Dendritic cell treated with granulocyte-macrophage colony-stimulating factor and Interleukin-4, amounts not matched to agents 40 ng/mL and 50 ng/mL, for 4 days (primary cell): ENCODE data around the gene DEFB131B.
A peak's percentile ranks its signal among the peaks of the same experiment; 100 is the strongest.
"Not testable (repeated sequence)": the region's sequence is repeated elsewhere in the genome, so short reads cannot be mapped to it uniquely, and the experiment has no call there.

Experiments
- H3K27ac Mint-ChIP-seq: one replicate; pipeline ENCODE4 v1.8.0; 2022; ENCODE audit warnings: mild to moderate bottlenecking, mixed read lengths
- H3K27me3 Mint-ChIP-seq: one replicate; pipeline ENCODE4 v1.8.0; 2022; ENCODE audit warnings: mild to moderate bottlenecking, mixed read lengths
- H3K36me3 Mint-ChIP-seq: one replicate; pipeline ENCODE4 v1.8.0; 2022; ENCODE audit warnings: low read depth, mixed read lengths
- H3K4me1 Mint-ChIP-seq: one replicate; pipeline ENCODE4 v1.8.0; 2022; ENCODE audit warnings: low read depth, mixed read lengths
- H3K4me3 Mint-ChIP-seq: one replicate; pipeline ENCODE4 v1.8.0; 2022; ENCODE audit warnings: mild to moderate bottlenecking, moderate library complexity, mixed read lengths
- H3K9me3 Mint-ChIP-seq: one replicate; pipeline ENCODE4 v1.8.0; 2022; ENCODE audit warnings: mixed read lengths
- intact Hi-C: fragments of 100-400 bp; cut with micrococcal nuclease; formaldehyde crosslinking; loops from one replicate; pipeline ENCODE4 v1.15.0; 2022

The DEFB131B gene

DNA sequence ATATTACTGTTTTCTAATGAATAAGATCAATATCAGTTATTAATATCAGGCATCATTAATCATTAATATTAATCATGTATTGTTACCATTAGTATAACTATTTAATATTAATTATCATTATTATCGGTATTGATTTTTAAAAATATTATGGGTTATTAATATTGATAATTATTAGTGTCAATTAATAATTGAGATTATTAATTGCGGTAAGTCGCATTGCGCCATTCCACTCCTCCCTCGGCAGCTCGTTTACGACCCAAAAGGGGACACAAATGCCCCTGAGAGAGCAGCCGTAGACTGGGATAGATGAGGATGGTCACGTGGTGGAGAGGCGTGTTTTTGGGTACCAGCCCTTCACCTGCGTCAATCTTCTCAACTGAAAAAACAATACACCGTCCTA is 7.6 kb downstream of the DEFB131B start:
- H3K9me3 Mint-ChIP-seq, H3K27me3 Mint-ChIP-seq, H3K27ac Mint-ChIP-seq, intact Hi-C loops, H3K36me3 Mint-ChIP-seq, H3K4me3 Mint-ChIP-seq, H3K4me1 Mint-ChIP-seq: not testable (repeated sequence)

GRCh38 chr11:71888335-71889010 is 10.2 kb downstream of the DEFB131B start:
- H3K4me3 Mint-ChIP-seq, H3K4me1 Mint-ChIP-seq, H3K27me3 Mint-ChIP-seq, intact Hi-C loops, H3K36me3 Mint-ChIP-seq, H3K27ac Mint-ChIP-seq: not testable (repeated sequence)
- peaks cover 21% of the 10 kb centered on the region for H3K9me3 Mint-ChIP-seq

- H3K27ac Mint-ChIP-seq, H3K4me1 Mint-ChIP-seq, H3K36me3 Mint-ChIP-seq, intact Hi-C loops, H3K4me3 Mint-ChIP-seq, H3K27me3 Mint-ChIP-seq: not testable (repeated sequence)
- peaks cover 29% of the 10 kb centered on the region for H3K9me3 Mint-ChIP-seq
Observed at GRCh38 chr11:71889181-71889872, 11.1 kb downstream of the DEFB131B start.

- Mint-ChIP-seq H3K9me3 (peaks cover 26% of the 10 kb centered on the region), H3K27me3 (no peaks in the 10 kb centered on the region), H3K36me3 (peaks cover 12% of the 10 kb centered on the region), H3K27ac (peak overlapping the region; percentile 19), H3K4me1 (peaks cover 13% of the 10 kb centered on the region), H3K4me3 (no peak overlapping the region)
- intact Hi-C loops, result no loop called here
Observed at GRCh38 chr11:71895961-71896360, 17.7 kb downstream of the DEFB131B start.

- H3K9me3 Mint-ChIP-seq, H3K27ac Mint-ChIP-seq, H3K27me3 Mint-ChIP-seq, intact Hi-C loops, H3K4me3 Mint-ChIP-seq, H3K4me1 Mint-ChIP-seq: not testable (repeated sequence)
- H3K36me3 Mint-ChIP-seq, result peaks cover 32% of the 10 kb centered on the region
Observed at GRCh38 chr11:71901137-71901536, 22.9 kb downstream of the DEFB131B start.

- Mint-ChIP-seq H3K4me3 (no peak overlapping the region), H3K27me3 (no peaks in the 10 kb centered on the region), H3K27ac (no peak overlapping the region), H3K36me3 (peaks cover 51% of the 10 kb centered on the region), H3K4me1 (no peaks in the 10 kb centered on the region), H3K9me3 (no peaks in the 10 kb centered on the region)
- intact Hi-C loops, result no loop called here
Observed at GRCh38 chr11:71908218-71908617, 30.0 kb downstream of the DEFB131B start.

DNA sequence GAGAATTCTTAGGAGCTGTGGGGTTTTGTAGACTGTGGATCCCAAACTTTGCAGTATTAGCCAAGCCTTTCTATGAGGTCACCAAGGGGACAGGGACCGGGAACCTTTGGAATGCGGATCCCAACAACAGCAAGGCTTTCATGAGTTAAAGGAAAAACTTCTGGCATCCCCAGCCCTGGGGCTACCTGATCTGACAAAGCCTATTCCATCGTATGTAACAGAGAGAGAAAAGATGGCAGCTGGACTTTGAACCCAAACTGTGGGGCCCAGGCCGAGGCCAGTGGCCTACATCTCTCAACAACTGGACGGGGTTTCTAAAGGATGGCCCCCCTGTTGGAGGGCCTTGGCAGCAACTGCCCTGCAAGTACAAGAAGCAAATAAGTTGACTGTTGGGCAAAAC is 32.5 kb downstream of the DEFB131B start:
- H3K27ac Mint-ChIP-seq, intact Hi-C loops, H3K9me3 Mint-ChIP-seq, H3K4me1 Mint-ChIP-seq, H3K4me3 Mint-ChIP-seq, H3K27me3 Mint-ChIP-seq: not testable (repeated sequence)
- peaks cover 63% of the 10 kb centered on the region for H3K36me3 Mint-ChIP-seq

DNA sequence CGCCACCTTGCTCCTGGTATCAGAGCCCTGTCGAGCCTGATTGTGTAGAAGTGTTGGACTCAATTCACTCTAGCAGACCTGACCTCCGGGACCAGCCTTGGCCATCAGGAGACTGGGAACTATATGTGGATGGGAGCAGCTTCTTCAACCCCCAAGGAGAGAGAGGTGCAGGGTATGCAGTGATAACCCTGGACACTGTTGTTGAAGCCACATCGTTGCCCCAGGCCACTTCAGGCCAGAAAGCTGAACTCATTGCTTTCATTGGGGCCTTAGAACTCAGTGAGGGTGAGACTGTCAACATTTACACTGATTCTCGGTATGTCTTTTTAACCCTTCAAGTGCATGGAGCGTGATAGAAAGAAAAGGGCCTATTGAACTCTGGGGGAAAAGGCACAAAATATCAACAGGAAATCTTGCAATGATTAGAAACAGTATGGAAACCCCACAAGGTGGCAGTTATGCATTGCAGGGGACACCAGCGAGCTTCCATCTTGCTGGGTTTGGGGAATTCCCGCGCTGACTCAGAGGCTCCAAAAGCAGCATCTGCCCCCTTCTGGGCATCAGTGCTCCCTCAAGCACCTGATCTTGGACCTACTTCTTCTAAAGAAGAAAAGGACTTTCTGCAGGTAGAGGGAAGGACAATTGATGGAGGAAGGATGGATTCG is 33.2 kb downstream of the DEFB131B start:
- H3K4me1 Mint-ChIP-seq, H3K9me3 Mint-ChIP-seq, H3K4me3 Mint-ChIP-seq, H3K27ac Mint-ChIP-seq, intact Hi-C loops, H3K27me3 Mint-ChIP-seq: not testable (repeated sequence)
- peaks cover 70% of the 10 kb centered on the region for H3K36me3 Mint-ChIP-seq

GRCh38 chr11:71911986-71912340 is 33.7 kb downstream of the DEFB131B start:
- H3K4me3 Mint-ChIP-seq, H3K9me3 Mint-ChIP-seq, H3K4me1 Mint-ChIP-seq, intact Hi-C loops, H3K27me3 Mint-ChIP-seq, H3K27ac Mint-ChIP-seq: not testable (repeated sequence)
- H3K36me3 Mint-ChIP-seq, result peaks cover 70% of the 10 kb centered on the region

GRCh38 chr11:71913756-71914526 is 35.7 kb downstream of the DEFB131B start:
- no peaks in the 10 kb centered on the region for H3K9me3 Mint-ChIP-seq
- intact Hi-C loops, result no loop called here
- no peaks in the 10 kb centered on the region for H3K27me3 Mint-ChIP-seq
- no peak overlapping the region for H3K27ac Mint-ChIP-seq
- H3K36me3 Mint-ChIP-seq, result peaks cover 76% of the 10 kb centered on the region
- no peaks in the 10 kb centered on the region for H3K4me1 Mint-ChIP-seq
- no peak overlapping the region for H3K4me3 Mint-ChIP-seq

DNA sequence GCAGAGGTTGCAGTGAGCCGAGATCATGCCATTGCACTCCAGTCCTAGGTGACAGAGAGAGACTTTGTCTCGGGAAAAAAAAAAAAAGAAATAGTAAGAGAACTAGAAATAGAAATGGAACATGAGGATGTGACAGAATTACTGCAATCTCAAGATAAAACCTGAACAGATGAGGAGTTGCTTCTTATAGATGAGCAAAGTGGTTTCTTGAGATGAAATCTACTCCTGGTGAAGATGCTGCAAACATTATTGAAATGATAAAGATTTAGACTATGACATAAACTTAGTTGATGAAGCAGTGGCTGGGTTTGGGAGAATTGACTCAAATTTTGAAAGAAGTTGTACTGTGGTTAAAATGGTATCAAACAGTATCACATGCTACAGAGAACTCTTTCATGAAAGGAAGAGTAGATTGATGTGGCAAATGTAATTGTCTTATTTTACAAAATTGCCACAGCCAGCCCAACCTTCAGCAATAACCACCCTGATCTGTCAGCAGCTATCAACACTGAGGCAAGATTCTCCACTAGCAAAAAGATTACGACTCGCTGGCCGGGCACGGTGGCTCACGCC is 36.5 kb downstream of the DEFB131B start:
- peaks cover 76% of the 10 kb centered on the region for H3K36me3 Mint-ChIP-seq

DNA sequence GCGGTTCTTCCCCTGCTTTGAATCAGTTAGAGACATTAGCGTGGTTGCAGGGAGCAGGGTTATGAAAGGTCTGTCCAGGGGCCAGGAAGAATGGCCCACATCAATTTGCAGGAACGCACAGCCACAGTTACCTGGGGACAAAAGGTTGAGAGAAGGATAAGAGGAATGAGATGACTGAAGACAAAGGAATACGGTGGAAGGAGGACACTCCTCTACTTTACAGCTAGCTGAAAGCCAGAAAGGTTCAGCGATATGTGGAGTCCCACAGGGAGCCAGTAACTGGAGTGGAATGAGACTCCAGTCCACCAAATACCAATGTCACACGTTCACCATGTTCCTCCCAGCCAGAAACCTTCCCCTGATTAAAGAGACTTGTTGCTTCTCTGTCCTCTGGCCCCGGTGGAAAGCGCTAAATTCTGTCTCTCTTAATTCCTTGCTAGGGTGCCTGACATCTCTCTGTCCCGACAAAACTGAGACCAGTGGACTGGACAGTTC is 39.4 kb downstream of the DEFB131B start:
- Mint-ChIP-seq H3K27ac (no peak overlapping the region), H3K9me3 (no peaks in the 10 kb centered on the region), H3K4me1 (no peaks in the 10 kb centered on the region), H3K4me3 (no peak overlapping the region), H3K36me3 (peaks cover 63% of the 10 kb centered on the region), H3K27me3 (no peaks in the 10 kb centered on the region)
- intact Hi-C loops, result no loop called here

More for the DNA sequence above, 36.5 kb downstream of the DEFB131B start:
- Mint-ChIP-seq H3K27ac (no peak overlapping the region), H3K4me1 (no peaks in the 10 kb centered on the region), H3K27me3 (no peaks in the 10 kb centered on the region), H3K9me3 (no peaks in the 10 kb centered on the region), H3K4me3 (no peak overlapping the region)
- intact Hi-C loops, result no loop called here

- peak within 1 kb of the TSS; percentile 98 for H3K27ac Mint-ChIP-seq
- H3K4me1 Mint-ChIP-seq, result peaks cover 37% of the 10 kb centered on the region
- no peaks in the 10 kb centered on the region for H3K9me3 Mint-ChIP-seq
- H3K4me3 Mint-ChIP-seq, result peak within 1 kb of the TSS; percentile 99
- intact Hi-C loops, result no loop called here
- no peaks in the 10 kb centered on the region for H3K27me3 Mint-ChIP-seq
- H3K36me3 Mint-ChIP-seq, result peaks cover 40% of the 10 kb centered on the region
Observed at GRCh38 chr11:71927820-71928736, 49.8 kb downstream of the DEFB131B start, which contains the start of gene XNDC1N. Gene XNDC1N, minus strand, starts transcription at chr11:71928594. Its CDS starts 5,241 bp downstream, at chr11:71923353.
